Endodermal cell (in vitro differentiated cells): ENCODE data around the gene SLC25A44. TPM values are rescaled to one million over a fixed set of nuclear protein-coding genes. Genes with fewer than 3 reads are reported as not detected.

Source experiments
- DNase-seq: peaks from one replicate; pipeline ENCODE4 v3.0.0-alpha.2; 2017
- H3K27ac ChIP-seq: 2 replicates; pipeline ENCODE4 v1.5.1; 2013; ENCODE audit warnings: mild to moderate bottlenecking, low read depth, low read length, moderate library complexity
- H3K27me3 ChIP-seq: 2 replicates; pipeline ENCODE4 v1.6.1; 2013; ENCODE audit warnings: mild to moderate bottlenecking, low read length, moderate library complexity; ENCODE audit not compliant: insufficient read depth, control insufficient read depth, poor library complexity, severe bottlenecking
- H3K36me3 ChIP-seq: 2 replicates; pipeline ENCODE4 v1.7.0; 2013; ENCODE audit warnings: mild to moderate bottlenecking, low read length, moderate library complexity; ENCODE audit not compliant: control insufficient read depth, insufficient read depth
- H3K4me1 ChIP-seq: one replicate; pipeline ENCODE4 v1.7.0; 2013; ENCODE audit warnings: low read length; ENCODE audit not compliant: control insufficient read depth, insufficient read depth
- H3K4me3 ChIP-seq: 2 replicates; pipeline ENCODE4 v1.5.1; 2013; ENCODE audit warnings: mild to moderate bottlenecking, low read length, moderate library complexity
- H3K9ac ChIP-seq: 2 replicates; pipeline ENCODE4 v1.6.1; 2013; ENCODE audit warnings: mild to moderate bottlenecking, low read length, moderate library complexity; ENCODE audit not compliant: poor library complexity, severe bottlenecking; ENCODE audit errors: extremely low read depth
- H3K9me3 ChIP-seq: 2 replicates; pipeline ENCODE4 v1.6.1; 2013; ENCODE audit warnings: mild to moderate bottlenecking, low read length, moderate library complexity; ENCODE audit not compliant: control insufficient read depth
- H3K27ac Mint-ChIP-seq: 2 replicates; pipeline ENCODE4 v1.8.0; 2020; ENCODE audit warnings: mixed read lengths
- H3K27me3 Mint-ChIP-seq: 2 replicates; pipeline ENCODE4 v1.8.0; 2021; ENCODE audit warnings: mild to moderate bottlenecking, mixed read lengths; ENCODE audit not compliant: insufficient read depth
- H3K36me3 Mint-ChIP-seq: 2 replicates; pipeline ENCODE4 v1.8.0; 2020; ENCODE audit warnings: low read depth, mixed read lengths
- H3K4me1 Mint-ChIP-seq: 2 replicates; pipeline ENCODE4 v1.8.0; 2020; ENCODE audit warnings: mixed read lengths
- H3K4me3 Mint-ChIP-seq: 2 replicates; pipeline ENCODE4 v1.8.0; 2020; ENCODE audit warnings: mild to moderate bottlenecking, moderate library complexity, mixed read lengths
- H3K9me3 Mint-ChIP-seq: 2 replicates; pipeline ENCODE4 v1.8.0; 2020; ENCODE audit warnings: mild to moderate bottlenecking, mixed read lengths
- WGBS, 2 experiments: methylation state at CpG; one replicate each; pipeline versions ENCODE4 v1.1.5 to v1.1.7; 2013; ENCODE audit warnings: missing lambda C conversion rate in 2 of 2, mixed read lengths in 1 of 2; ENCODE audit not compliant: insufficient coverage in 1 of 2, insufficient read length in 1 of 2; 5-methylcytosine and 5-hydroxymethylcytosine counted together
- total RNA-seq, 2 donors: library from RNA; stranded (reverse); fragmentation: NEBNext Ultra II Directional in 1 of 2; extraction: Animal tissue kit (Norgen Biotek cat#: 25700) in 1 of 2; gene quantifications; 2 replicates in 1 of 2; 3 replicates in 1 of 2; pipeline ENCODE4 v1.2.1, GENCODE V29; 2021
- TF ChIP-seq, protein P1 (sequence below): fragments of 200-600 bp; sonication (generic); conservative IDR thresholded peaks from 2 replicates; pipeline ENCODE4 v1.5.0; 2021; ENCODE audit warnings: antibody characterized with exemption, mild to moderate bottlenecking

The SLC25A44 gene
- total RNA-seq, 2 donors from 2014 or later = 20.9 to 22.7 TPM

DNA sequence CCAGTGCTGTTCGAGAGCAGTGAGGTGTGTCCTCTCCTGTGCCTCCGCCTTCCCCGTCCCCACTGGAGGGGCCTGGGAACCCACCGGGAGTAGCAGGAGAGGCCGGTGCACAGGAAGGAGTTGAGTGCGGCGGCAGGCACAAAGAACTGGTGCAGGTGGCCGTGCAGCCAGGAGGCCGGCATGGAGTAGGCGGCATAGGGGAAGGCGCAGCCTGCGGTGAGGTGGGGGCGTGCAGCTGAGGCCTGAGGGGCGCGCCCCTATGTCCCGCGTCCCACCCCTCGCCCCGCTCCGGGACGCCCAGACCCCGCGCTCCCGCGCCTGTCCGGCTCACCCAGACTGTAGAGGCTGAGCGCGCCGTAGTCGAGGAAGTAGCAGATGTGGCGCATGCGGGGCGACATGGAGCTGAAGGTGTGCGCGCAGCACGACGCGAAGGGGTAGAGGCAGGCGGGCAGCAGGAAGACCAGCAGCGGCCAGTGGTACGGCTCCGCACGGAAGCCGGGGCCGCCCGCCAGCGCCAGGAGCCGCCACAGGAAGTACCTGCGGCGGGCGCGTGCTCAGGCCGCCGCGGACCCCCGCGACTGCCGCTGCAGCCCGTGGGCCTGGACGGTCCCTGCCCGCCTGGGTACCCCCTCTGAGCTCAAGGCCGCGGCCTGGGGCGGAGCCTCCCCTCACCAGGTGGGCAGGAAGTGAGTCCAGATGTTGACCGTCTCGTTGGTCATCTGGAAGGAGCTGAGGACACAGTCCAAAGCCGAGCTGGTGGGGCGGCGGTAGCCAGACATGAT lies 51.7 kb downstream of the SLC25A44 start:
- no peak for DNase-seq
- Mint-ChIP-seq H3K27me3 (peaks cover 4% of the 10 kb centered on the region), H3K27ac (no peak overlapping the region), H3K4me1 (peaks cover 6% of the 10 kb centered on the region), H3K4me3 (peak overlapping the region; percentile 51), H3K36me3 (peaks cover 24% of the 10 kb centered on the region), H3K9me3 (no peaks in the 10 kb centered on the region)
- Histone ChIP-seq H3K27ac (no peak overlapping the region), H3K9me3 (no peaks in the 10 kb centered on the region), H3K27me3 (no peaks in the 10 kb centered on the region), H3K36me3 (peaks cover 13% of the 10 kb centered on the region), H3K4me1 (no peaks in the 10 kb centered on the region), H3K4me3 (no peak overlapping the region), H3K9ac (no peak overlapping the region)
- WGBS, 2 experiments = 70 to 83% methylated on average over 42 to 69 of the region's 69 CpGs
- TF ChIP-seq, protein P1, sequence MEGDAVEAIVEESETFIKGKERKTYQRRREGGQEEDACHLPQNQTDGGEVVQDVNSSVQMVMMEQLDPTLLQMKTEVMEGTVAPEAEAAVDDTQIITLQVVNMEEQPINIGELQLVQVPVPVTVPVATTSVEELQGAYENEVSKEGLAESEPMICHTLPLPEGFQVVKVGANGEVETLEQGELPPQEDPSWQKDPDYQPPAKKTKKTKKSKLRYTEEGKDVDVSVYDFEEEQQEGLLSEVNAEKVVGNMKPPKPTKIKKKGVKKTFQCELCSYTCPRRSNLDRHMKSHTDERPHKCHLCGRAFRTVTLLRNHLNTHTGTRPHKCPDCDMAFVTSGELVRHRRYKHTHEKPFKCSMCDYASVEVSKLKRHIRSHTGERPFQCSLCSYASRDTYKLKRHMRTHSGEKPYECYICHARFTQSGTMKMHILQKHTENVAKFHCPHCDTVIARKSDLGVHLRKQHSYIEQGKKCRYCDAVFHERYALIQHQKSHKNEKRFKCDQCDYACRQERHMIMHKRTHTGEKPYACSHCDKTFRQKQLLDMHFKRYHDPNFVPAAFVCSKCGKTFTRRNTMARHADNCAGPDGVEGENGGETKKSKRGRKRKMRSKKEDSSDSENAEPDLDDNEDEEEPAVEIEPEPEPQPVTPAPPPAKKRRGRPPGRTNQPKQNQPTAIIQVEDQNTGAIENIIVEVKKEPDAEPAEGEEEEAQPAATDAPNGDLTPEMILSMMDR = no peak

DNA sequence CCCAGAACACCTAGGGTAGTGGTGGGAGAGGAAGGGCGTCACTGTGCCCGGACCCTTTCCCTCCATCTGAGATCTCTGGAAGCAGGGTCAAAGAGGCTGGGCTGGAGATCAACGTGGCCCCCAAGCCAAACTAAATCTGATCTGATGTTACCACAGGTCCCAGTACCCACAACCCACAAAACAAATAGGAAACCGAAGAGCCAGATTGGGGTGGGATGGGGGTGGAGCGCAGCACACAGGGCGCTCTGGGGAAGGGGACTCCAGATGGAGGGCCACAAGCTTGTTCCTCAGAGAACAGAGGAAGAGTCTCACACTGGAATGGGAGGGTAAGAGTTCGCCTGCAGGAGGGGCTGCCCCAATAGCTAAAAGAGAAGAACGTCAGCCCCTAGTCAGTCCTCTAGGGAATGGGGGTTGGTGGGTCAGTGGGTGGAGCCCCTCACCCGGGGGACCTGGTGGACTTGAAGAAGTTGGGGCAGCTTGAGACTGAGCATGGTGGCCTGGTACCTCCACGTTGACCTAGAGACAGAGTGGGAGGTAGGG lies 52.4 kb downstream of the SLC25A44 start:
- Histone ChIP-seq H3K27ac (no peak overlapping the region), H3K4me1 (no peaks in the 10 kb centered on the region), H3K9me3 (no peaks in the 10 kb centered on the region), H3K9ac (no peak overlapping the region), H3K36me3 (peaks cover 20% of the 10 kb centered on the region), H3K27me3 (no peaks in the 10 kb centered on the region), H3K4me3 (no peak overlapping the region)
- no peak for DNase-seq
- Mint-ChIP-seq H3K9me3 (no peaks in the 10 kb centered on the region), H3K4me3 (peak overlapping the region; percentile 51), H3K27ac (peak overlapping the region; percentile 42), H3K4me1 (peaks cover 6% of the 10 kb centered on the region), H3K36me3 (peaks cover 22% of the 10 kb centered on the region), H3K27me3 (peaks cover 4% of the 10 kb centered on the region)
- WGBS, 2 experiments = 88 to 100% methylated on average over 2 to 10 of the region's 10 CpGs
- TF ChIP-seq, protein P1 = no peak

DNA sequence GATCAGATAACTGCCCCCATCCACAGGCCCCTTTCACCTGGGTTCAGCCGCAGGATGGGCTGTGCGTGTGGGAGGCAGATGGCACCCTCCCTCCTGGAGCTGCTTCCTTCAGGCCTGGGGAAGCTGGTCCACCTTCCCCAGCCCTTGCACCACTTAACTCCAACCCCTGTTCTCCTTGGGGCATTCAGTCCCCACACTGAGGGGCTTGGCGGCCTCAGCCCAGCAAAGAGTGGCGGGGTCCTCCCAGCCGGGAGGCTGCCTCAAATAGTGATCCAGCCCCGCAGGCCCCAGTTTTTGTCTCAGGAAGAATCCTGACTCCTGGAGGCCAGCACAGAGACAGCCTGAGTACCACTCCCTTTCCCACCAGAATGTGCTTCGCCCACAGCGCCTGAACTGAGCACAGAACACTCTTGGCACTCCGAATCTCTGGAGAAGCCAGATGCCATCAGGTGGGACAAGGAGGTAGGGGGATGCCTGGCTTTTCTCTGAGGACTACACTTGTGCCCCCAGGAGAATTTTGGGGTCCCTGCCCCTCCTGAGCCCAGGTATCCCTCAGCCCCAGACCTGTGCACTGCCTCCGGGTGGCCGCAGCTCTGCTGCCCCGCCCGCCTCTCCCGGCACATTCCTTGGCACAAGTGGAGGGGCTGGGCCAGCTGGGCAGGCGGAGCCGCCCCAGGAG lies 53.0 kb downstream of the SLC25A44 start:
- no peak overlapping the region for H3K9ac ChIP-seq
- Mint-ChIP-seq H3K4me1 (peaks cover 6% of the 10 kb centered on the region), H3K27ac (no peak overlapping the region), H3K4me3 (no peak overlapping the region), H3K27me3 (peaks cover 4% of the 10 kb centered on the region), H3K36me3 (peaks cover 23% of the 10 kb centered on the region), H3K9me3 (no peaks in the 10 kb centered on the region)
- H3K27me3 ChIP-seq = no peaks in the 10 kb centered on the region
- H3K36me3 ChIP-seq = peaks cover 26% of the 10 kb centered on the region
- no peaks in the 10 kb centered on the region for H3K9me3 ChIP-seq
- WGBS, 2 experiments = 92 to 96% methylated on average over 5 to 16 of the region's 16 CpGs
- no peak overlapping the region for H3K27ac ChIP-seq
- DNase-seq = peak; percentile 60
- TF ChIP-seq, protein P1 = peak; percentile 21
- no peak overlapping the region for H3K4me3 ChIP-seq
- no peaks in the 10 kb centered on the region for H3K4me1 ChIP-seq
